ENCODE data around the gene RAB25. TPM values are rescaled to one million over a fixed set of nuclear protein-coding genes. Genes with fewer than 3 reads are reported as not detected.
A peak's percentile ranks its signal among the peaks of the same experiment; 100 is the strongest.

RAB25 gene
- total RNA-seq, 1 donor, result 0.21 TPM

DNA sequence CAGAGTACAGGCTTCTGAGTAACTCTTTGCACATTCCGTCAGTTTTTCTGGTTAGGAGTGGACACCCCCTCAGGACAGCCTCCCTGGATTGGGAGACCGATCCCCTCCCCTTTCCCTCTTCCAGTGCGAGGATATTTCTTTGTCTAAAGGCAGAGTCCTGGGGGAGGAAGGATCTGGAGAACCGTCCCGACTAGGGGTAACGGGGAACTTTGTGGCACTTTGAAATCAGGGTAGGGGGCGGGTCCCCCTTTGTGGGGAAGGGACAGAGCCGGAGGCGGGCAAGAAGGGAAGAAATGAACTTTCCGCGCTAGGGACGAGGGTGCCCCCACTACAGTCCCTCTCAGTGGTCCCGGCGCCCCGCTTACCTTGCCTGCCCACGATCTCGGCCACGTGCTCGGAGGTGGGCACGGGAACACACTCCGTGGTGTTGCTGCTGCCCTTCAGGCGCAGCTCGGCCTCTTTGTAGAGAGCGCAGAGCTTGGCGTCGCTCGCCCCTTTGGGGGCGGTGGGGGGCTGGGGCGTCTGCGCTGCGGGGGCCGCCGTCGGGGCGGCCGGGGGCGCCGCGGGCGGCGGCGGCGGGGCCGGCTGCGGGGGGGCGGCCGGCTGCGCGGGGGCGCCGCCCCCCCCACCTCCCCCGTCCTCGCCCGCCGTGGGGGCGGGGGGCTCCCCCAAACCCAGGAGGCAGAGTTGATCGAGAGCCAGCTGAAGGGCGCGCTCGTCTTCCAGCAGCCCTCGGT lies 20.4 kb downstream of the RAB25 start:
- H3K27me3 ChIP-seq (ENCODE audit: insufficient read depth, low read length), result peaks cover 19% of the 10 kb centered on the region
- no peak overlapping the region for H3K4me3 ChIP-seq (ENCODE audit: low read length)

GRCh38 chr1:156081917-156082308 lies 21.0 kb downstream of the RAB25 start:
- Histone ChIP-seq H3K4me1 (ENCODE audit: insufficient read depth, low read length) (peaks cover 6% of the 10 kb centered on the region), H3K9me3 (ENCODE audit: low read depth, low read length) (no peaks in the 10 kb centered on the region), H3K4me3 (ENCODE audit: low read length) (peak overlapping the region; percentile 53), H3K27me3 (ENCODE audit: insufficient read depth, low read length) (peaks cover 19% of the 10 kb centered on the region)

More for the DNA sequence above, 20.4 kb downstream of the RAB25 start:
- peaks cover 11% of the 10 kb centered on the region for H3K4me1 ChIP-seq (ENCODE audit: insufficient read depth, low read length)
- H3K9me3 ChIP-seq (ENCODE audit: low read depth, low read length), result no peaks in the 10 kb centered on the region

GRCh38 chr1:156082309-156083091 lies 21.5 kb downstream of the RAB25 start, which contains the start of gene MEX3A:
Gene MEX3A, minus strand, starts transcription at chr1:156082465. Its CDS starts 467 bp downstream, at chr1:156081998.
- Histone ChIP-seq H3K9me3 (ENCODE audit: low read depth, low read length) (no peaks in the 10 kb centered on the region), H3K27me3 (ENCODE audit: insufficient read depth, low read length) (peaks cover 19% of the 10 kb centered on the region), H3K4me3 (ENCODE audit: low read length) (peak within 1 kb of the TSS; percentile 53), H3K4me1 (ENCODE audit: insufficient read depth, low read length) (peaks cover 6% of the 10 kb centered on the region)

DNA sequence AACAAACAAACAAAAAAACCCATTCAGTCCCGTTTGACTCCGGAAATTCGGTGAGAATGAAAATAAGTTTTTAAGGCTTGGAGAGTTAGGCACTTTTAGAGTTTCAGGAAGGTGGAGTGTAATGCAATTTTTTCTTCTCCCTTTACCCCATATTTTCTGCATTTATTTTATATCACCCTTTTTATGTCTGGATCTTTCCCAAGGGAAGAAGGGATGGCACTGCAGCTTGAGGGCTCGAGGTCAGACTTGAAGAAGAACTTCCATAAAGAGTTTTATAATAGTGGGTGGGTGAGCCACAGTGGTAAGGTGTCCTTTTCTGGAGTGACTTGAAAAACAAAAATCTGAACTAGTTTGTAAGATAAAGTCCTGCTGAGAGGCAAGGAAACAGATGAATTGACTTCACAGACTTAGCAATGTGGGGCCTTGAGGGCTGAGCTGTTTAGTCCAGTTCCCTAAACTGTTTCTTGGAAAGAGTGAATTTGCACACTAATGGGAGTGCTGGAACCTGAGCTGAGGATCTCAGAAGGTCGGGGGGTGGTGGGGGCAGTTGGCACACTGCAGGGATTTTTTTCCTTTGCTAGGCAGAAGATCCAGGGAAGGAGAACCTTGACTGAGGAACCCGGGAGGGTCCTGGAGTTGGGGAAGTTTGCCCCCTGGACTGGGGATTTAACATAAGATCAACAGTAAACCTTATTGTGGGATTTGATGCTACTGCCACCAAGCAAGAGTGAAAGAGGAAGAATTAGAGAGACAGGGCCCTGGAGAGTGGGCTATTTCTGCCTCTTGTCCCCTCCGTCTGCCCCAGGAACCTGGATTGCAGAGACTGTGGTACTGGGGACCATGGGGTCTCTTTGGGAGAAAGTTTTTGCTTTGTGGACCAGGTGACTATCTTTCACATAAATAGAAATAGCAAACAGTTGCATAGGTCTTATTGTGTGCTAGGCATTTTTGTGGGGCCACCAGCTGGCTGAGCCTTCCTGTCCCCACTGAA lies 23.1 kb downstream of the RAB25 start:
- H3K27me3 ChIP-seq (ENCODE audit: insufficient read depth, low read length), result peaks cover 19% of the 10 kb centered on the region
- no peaks in the 10 kb centered on the region for H3K9me3 ChIP-seq (ENCODE audit: low read depth, low read length)
- peaks cover 6% of the 10 kb centered on the region for H3K4me1 ChIP-seq (ENCODE audit: insufficient read depth, low read length)
- no peak overlapping the region for H3K4me3 ChIP-seq (ENCODE audit: low read length)

- peaks cover 16% of the 10 kb centered on the region for H3K27me3 ChIP-seq (ENCODE audit: insufficient read depth, low read length)
- H3K4me3 ChIP-seq (ENCODE audit: low read length), result no peak overlapping the region
- no peaks in the 10 kb centered on the region for H3K9me3 ChIP-seq (ENCODE audit: low read depth, low read length)
- peaks cover 24% of the 10 kb centered on the region for H3K4me1 ChIP-seq (ENCODE audit: insufficient read depth, low read length)
Observed at GRCh38 chr1:156086256-156086662, 25.3 kb downstream of the RAB25 start.

DNA sequence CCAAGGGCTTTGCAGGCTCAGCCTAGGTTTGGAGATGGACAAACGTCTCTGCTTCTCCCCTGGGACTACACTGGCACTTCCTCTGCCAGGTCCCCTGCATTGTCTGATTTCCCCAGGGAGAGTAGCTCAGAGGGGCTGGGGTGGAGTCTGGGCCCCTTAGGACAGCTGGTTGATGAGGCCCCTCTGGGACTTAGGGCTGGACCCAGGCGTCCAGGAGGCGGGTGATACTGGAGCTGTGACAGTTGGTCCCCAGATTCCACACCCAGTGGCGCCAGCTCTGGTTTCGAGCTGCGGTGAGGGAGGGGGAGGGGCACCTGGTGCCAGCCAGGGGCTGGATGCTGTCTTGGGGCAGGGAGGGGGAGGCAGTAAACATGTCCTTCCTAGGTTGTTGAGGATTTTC lies 28.7 kb downstream of the RAB25 start:
- Histone ChIP-seq H3K4me1 (ENCODE audit: insufficient read depth, low read length) (peaks cover 18% of the 10 kb centered on the region), H3K4me3 (ENCODE audit: low read length) (no peak overlapping the region), H3K9me3 (ENCODE audit: low read depth, low read length) (no peaks in the 10 kb centered on the region), H3K27me3 (ENCODE audit: insufficient read depth, low read length) (peaks cover 7% of the 10 kb centered on the region)

DNA sequence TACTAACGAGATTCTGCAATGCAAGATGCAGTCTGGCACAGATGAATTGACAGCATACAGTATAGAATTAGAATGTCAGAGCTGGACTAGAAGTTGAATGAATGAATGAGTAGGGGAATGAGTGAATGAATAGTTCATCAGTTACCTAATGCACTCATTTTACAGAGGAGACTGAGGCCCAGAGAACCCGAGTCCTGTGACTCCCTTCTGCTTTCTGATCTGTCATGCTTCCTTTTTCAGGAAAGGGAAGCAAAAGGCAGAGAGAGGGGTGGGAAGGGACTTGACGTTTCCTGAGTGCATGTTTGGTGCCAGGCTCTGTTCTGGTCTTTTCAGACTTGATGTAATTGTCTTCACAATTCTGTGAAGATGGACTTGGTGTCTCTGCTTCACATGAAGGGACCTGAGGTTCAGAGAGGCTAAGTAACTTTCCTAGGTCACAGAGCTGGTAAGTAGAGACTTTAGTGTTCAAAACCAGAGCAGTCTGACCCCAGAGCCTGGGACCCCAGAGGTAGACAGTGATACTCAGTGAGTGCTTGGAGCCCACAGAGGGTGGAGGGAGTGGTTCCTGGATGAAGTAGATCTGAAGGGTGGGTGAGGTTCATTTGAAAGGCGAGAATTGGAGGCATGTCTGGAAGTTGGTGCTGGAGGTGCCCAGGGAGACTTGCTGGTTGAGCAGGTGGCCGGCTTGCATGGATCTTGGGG lies 29.3 kb downstream of the RAB25 start:
- H3K9me3 ChIP-seq (ENCODE audit: low read depth, low read length), result no peaks in the 10 kb centered on the region
- H3K4me3 ChIP-seq (ENCODE audit: low read length), result no peak overlapping the region
- peaks cover 18% of the 10 kb centered on the region for H3K4me1 ChIP-seq (ENCODE audit: insufficient read depth, low read length)
- H3K27me3 ChIP-seq (ENCODE audit: insufficient read depth, low read length), result peaks cover 4% of the 10 kb centered on the region

- H3K27me3 ChIP-seq (ENCODE audit: insufficient read depth, low read length), result peaks cover 4% of the 10 kb centered on the region
- H3K9me3 ChIP-seq (ENCODE audit: low read depth, low read length), result no peaks in the 10 kb centered on the region
- peaks cover 20% of the 10 kb centered on the region for H3K4me1 ChIP-seq (ENCODE audit: insufficient read depth, low read length)
- no peak overlapping the region for H3K4me3 ChIP-seq (ENCODE audit: low read length)
Observed at GRCh38 chr1:156090840-156091188, 29.9 kb downstream of the RAB25 start.

- Histone ChIP-seq H3K27me3 (ENCODE audit: insufficient read depth, low read length) (peaks cover 4% of the 10 kb centered on the region), H3K9me3 (ENCODE audit: low read depth, low read length) (no peaks in the 10 kb centered on the region), H3K4me1 (ENCODE audit: insufficient read depth, low read length) (peaks cover 28% of the 10 kb centered on the region), H3K4me3 (ENCODE audit: low read length) (no peak overlapping the region)
Observed at GRCh38 chr1:156091610-156092009, 30.6 kb downstream of the RAB25 start.

- Histone ChIP-seq H3K9me3 (ENCODE audit: low read depth, low read length) (no peaks in the 10 kb centered on the region), H3K4me1 (ENCODE audit: insufficient read depth, low read length) (peaks cover 24% of the 10 kb centered on the region), H3K4me3 (ENCODE audit: low read length) (no peak overlapping the region), H3K27me3 (ENCODE audit: insufficient read depth, low read length) (peaks cover 9% of the 10 kb centered on the region)
Observed at GRCh38 chr1:156095906-156096508, 35.0 kb downstream of the RAB25 start.

- H3K4me1 ChIP-seq (ENCODE audit: insufficient read depth, low read length), result peaks cover 23% of the 10 kb centered on the region
- H3K4me3 ChIP-seq (ENCODE audit: low read length), result no peak overlapping the region
- H3K27me3 ChIP-seq (ENCODE audit: insufficient read depth, low read length), result peaks cover 9% of the 10 kb centered on the region
- no peaks in the 10 kb centered on the region for H3K9me3 ChIP-seq (ENCODE audit: low read depth, low read length)
Observed at GRCh38 chr1:156096640-156097391, 35.9 kb downstream of the RAB25 start.

- Histone ChIP-seq H3K9me3 (ENCODE audit: low read depth, low read length) (no peaks in the 10 kb centered on the region), H3K4me1 (ENCODE audit: insufficient read depth, low read length) (peaks cover 23% of the 10 kb centered on the region), H3K4me3 (ENCODE audit: low read length) (no peak overlapping the region), H3K27me3 (ENCODE audit: insufficient read depth, low read length) (peaks cover 9% of the 10 kb centered on the region)
Observed at GRCh38 chr1:156097499-156098178, 36.7 kb downstream of the RAB25 start.

- no peak overlapping the region for H3K4me3 ChIP-seq (ENCODE audit: low read length)
- H3K9me3 ChIP-seq (ENCODE audit: low read depth, low read length), result no peaks in the 10 kb centered on the region
- H3K27me3 ChIP-seq (ENCODE audit: insufficient read depth, low read length), result peaks cover 6% of the 10 kb centered on the region
- H3K4me1 ChIP-seq (ENCODE audit: insufficient read depth, low read length), result peaks cover 35% of the 10 kb centered on the region
Observed at GRCh38 chr1:156098784-156099183, 37.8 kb downstream of the RAB25 start.
